Left colon (tissue), 2 donors: Measurements from ENCODE around the gene MMEL1. TPM values are rescaled to one million over a fixed set of nuclear protein-coding genes. Genes with fewer than 3 reads are reported as not detected.
"Not testable (repeated sequence)": the region's sequence is repeated elsewhere in the genome, so short reads cannot be mapped to it uniquely, and the experiment has no call there.

Source experiments
- ATAC-seq: fragments of 200-7000 bp; cut with Tn5 transposase; one replicate; pipeline ENCODE4 v1.9.1; 2020; ENCODE audit warnings: mild to moderate bottlenecking, moderate library complexity
- DNase-seq, 2 donors: peaks; one replicate each; pipeline ENCODE4 v3.0.0-alpha.2; 2020
- intact Hi-C, 2 donors: fragments of 100-400 bp; cut with DNase I in 1 of 2; cut with micrococcal nuclease in 1 of 2; formaldehyde crosslinking; loops; one replicate each; pipeline versions ENCODE4 v1.11.2 to v1.14.0; 2022; cut with DNase I, micrococcal nuclease
- total RNA-seq, 2 donors: library from RNA; stranded (reverse); fragmentation: NEBNext Ultra II Directional; extraction: Animal tissue kit (Norgen Biotek cat#: 25700); gene quantifications; one replicate each; pipeline ENCODE4 v1.2.1, GENCODE V29; 2021
- donor health status: DM: no; HTN: no; CAD: no.
- donor health status: DM: yes; HTN: yes; CAD: no.

The MMEL1 gene
- total RNA-seq, 2 donors from 2014 or later: 7.8 to 11.5 TPM

DNA sequence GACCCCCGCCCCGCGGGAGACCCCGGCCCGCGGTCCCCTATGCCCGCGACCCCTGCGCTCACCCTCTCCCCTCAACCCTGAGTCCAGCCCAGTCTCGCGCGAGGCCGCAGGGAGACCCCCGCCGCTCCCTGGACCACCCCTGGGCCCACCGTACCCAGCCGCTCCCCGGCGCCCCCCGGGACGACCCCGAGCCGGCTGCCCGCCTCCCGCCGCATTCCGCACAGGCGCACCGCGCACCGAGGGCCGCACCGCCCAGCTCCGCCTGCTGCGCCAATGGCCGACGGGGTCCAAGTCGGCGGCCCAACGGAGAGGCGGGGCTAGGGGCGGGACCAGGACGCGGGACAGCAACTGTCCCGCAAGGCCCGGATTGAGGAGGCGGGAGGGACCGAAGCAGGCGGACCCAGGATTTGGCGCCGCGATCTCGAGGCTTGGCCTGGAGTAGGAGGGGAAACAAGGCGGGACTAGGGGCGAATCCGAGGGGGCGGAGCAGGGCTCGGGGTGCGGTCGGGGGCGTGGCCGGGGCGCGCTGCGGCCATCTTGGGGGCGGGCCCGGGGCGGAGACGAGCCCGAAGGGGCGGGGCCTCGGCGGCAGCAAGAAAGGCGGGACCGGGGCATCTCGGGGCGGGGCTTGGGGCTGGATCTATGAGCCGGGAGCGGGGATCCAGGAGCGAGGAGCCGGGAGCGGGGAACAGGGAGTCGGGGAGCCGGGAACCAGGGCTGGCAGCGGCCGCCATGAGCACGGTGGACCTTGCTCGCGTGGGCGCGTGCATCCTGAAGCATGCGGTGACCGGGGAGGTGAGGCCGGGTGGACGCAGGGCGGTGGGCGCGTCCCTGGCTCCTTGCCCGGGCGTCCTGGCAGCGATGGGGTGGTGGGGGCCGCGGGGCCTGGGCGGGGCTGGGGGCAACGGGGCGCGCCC, 46.4 kb downstream of the MMEL1 start, which contains the start of gene PRXL2B:
TSS of gene PRXL2B (plus strand) at position 624 of the 917 bp plus-strand sequence. CDS start at position 733, 109 bp downstream.
- ATAC-seq (peak; percentile 77), DNase-seq (peak; percentile 99 to 100)
- intact Hi-C loops: no loop called here

DNA sequence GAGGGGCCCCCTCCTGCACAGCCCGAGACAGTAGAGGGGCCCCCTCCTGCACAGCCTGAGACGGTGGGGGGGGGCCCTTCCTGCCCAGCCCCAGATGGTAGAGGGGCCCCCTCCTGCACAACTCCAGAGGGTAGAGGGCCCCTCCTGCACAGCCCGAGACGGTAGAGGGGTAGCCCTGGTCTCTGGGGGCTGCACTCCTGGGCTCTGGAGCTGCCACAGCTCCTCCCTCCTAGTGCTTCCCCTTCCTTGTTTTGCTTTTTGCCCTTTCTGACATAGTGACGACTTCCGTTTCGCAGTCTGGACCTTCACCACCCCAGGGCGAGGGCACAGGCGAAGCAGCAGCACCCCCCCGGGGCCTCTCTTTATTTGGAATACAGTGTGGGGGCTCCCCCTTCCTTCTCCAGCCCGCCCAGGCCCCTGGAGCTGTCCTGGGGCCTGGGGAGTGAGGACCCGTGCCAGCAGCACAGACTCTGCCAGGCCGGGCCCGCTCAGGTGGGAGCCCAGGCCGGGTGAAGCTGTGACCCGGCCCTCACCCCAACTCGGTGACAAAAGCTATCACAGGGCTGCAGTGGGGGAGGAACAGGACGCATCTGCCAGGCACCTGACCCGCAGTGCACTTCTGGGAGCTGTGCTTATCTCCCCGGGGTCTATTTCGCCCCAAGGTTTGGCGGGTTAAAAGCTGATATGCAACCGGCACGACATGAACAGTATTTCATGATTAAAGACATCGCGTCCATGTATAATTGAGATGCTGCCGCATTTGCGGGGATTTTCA, 47.3 kb downstream of the MMEL1 start:
- DNase-seq: peak; percentile 87
- intact Hi-C loops: no loop called here
- peak; percentile 46 for ATAC-seq

DNA sequence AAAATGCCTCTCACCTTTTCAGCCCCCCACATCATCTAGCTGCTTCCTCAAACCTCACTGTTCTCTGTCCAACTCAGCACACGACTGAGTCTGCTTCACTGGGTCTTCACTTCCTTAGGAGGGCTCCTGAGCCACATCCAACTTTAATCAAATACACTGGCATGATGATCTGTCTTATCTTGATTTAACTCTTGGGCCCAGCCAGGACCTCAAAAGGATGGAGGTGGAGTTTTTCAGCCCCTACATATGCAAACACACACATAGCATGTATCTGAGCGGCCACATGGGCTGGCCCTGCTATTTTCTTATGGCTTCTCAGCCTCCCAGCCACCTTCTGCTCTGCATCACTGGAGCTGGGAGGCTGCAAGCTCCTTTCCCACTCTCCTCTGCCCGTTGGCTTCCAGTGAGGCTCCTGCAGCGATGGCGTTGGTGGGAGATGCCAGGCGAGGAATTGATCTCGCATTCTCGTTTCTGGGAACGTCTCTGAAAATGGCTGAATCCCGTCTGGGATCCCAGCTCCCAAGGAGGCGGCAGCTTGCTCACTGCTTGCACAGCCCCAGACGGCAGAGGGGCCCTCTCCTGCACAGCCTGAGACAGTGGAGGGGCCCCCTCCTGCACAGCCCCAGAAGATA, 48.0 kb downstream of the MMEL1 start:
- ATAC-seq: no peak
- intact Hi-C loops: no loop called here
- no peak for DNase-seq

DNA sequence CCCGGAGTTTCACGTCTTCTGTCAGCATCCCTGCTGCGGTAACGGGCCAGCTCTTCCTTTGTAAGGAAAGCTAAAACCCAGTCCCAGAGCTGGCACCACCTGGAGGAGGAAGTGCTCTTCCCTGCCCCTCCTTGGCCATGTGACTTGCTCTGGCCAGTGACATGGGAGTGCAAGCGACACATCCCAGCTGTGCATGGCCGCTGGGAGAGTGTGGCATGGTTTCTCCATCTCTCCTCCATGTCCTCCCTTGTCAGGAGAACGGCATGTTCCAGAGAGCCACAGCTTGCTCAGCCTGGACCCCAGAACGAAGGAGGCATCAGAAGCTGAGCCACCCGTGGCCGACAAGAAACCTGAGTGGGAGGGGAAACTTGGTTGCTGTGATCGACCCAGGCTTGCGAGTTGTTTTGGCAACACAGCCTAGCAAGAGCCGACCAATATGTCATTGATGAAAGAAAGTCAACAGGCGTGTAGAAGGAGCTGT, 48.9 kb downstream of the MMEL1 start:
- no peak for DNase-seq
- intact Hi-C loops: no loop called here
- no peak for ATAC-seq

DNA sequence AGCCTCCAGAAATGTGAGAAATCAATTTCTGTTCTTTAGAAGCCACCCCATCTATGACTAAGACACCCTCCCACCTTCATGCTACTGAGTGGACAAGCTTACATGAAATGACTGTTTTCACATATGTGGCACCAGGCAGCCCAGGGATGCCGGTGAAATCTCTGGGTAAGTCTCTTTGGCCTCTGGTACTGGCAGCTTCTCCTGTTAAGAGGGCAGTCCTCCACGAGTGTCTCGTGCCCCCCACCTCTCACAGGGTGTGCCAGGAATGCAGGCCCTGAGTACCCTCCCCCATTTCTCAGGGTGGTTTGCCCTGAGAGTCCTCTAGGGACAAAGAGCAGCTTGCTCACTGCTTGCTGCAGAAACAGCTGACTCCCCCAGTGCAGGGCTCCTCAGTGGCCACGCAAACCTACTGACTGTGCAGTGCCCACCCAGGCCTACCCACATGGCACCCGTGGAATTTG, 49.5 kb downstream of the MMEL1 start:
- no peak for ATAC-seq
- intact Hi-C loops: no loop called here
- DNase-seq: no peak

DNA sequence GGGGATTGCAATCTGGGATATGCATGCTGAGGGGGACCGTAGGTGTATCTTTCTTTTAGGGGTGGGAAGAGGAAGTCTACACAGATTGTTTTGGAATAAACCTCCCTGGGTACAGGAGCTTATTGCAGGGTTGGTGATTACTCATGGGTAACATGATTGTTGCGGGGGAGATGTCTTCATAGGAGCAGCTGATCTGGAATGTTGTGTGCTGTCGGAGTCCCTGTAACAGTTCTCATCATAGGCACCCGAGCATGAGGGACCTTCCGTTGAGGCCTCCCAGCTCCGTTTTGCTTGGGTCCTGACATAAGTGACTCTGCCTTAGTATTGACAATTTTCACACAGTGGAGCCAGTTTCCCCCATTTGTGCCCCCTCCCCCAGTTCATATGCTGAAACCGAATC, 50.4 kb downstream of the MMEL1 start:
- DNase-seq: no peak
- intact Hi-C loops: no loop called here
- no peak for ATAC-seq

DNA sequence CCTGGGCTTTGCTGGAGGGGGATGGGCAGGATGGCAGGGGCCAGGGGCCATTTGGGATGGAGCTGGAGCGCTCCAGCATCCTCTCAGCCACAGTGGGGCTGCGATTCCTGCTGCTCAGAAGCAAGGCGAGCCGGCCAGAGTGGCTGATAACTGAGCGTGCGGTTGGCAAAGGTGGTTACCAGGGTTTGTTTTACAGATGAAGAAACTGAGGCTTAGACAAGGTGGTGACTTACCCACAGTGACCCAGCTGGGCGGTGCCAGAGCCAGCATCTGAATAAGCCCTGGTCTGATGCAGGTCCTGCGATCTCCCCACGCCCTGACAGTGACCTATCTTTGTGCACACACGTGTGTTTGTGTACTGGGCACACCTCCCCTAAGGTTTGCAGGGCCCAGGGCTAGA, 52.1 kb downstream of the MMEL1 start:
- no peak for ATAC-seq
- DNase-seq: no peak
- intact Hi-C loops: no loop called here

DNA sequence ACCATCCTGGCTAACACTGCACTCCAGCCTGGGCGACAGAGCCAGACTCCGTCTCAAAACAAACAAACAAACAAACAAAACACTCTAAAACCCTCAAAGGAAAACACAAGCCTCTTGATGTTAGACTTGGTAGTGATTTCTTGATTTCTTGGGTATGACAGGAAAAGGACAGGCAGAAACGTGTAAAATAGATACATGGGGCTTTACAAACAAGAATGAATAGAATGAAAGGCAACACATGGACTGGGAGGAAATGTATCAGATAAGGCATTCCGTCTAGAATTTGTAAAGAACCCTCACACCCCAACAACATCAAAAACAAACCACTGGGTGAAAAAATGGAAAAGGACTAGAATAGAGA, 54.1 kb downstream of the MMEL1 start:
- no peak for DNase-seq
- no peak for ATAC-seq
- intact Hi-C loops: no loop called here

DNA sequence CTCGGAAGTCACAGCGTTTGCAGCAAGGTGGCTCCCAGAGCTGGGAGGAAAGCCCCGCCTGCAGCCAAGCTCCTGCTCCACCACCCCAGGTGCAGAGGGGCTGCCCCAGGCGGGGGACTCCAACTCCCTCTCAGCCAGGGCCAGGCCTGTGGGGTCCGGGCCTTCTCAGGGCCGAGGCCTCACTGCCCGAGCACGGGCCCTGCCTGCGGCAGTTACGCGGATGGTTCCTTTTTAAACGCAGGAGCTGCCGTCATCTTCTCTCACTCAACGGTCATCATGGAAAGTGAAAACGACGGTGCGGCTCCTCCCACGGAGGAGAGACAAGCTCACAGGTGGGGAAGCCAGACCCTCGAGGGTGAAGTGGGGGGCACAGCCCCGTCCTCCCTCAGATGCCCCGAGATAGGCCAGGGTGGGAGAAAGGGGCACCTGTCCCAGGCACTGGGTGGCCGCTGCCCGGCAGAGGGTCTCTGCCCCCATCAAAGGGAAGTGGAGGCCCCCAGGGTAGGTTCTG, 55.2 kb downstream of the MMEL1 start:
- intact Hi-C loops: not testable (repeated sequence)
- ATAC-seq (peak; percentile 6), DNase-seq (peak; percentile 53 to 56)

DNA sequence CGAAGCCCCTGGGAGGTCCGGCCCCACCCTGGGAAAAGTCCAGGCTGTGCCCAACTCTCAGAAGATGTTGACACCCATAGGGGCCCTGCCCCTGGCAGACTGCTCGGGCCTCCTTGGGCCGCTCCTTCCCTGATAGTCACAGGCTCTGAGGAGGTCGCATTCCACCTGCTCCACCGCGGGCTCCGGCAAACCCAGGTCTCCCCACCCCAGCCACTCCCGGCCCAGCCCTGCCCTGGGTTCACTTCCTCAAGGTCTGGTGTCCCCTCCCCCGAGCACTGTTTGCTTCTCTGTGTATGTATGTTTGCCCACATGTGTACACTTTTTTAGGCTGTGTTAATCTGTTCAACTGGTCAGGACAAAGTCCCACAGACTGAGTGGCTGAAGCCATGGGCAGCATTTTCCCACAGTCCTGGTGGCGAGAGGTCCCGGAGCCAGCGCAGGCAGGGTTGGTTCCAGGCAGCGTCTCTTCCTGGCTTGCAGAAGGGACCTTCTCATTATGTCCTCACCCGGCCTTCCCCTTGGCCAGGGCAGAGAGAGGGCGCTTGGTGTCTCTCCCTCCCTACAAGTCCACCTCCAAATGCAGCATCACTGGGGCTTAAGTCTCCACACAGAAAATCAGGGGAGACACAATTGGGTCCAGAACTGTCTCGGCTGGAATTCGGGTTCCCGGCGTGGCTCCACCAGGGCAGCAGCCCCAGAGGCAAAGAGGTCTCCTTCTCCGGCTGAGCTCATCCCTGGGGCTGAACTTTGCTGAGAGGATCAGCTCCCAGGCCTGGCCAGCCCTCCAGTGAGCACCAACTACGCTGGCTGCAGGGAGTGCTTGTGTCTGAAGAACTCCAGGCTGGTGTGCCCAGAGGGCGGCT, 56.8 kb downstream of the MMEL1 start:
- ATAC-seq (peak; percentile 73), DNase-seq (peak; percentile 91 to 96)
- intact Hi-C loops: no loop called here

DNA sequence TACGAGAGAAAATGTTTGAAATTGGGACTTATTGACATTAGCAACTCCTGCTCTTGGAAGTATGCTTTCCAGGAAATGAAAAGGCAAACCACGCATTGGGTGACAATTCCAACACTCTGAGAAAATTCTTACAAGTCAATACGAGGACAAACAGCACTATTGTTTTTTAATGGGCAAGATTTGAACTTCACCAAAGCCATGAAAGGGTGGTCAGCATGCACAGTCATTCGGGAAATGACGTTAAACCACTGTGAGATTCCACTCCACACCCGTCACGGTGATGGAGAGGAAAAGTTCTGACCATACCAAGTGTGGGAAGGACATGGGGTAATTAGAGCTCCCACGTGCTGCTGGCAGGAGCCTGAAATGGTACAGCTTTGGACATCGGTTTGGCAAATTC, 58.5 kb downstream of the MMEL1 start:
- DNase-seq (no peak), ATAC-seq (no peak)
- intact Hi-C loops: no loop called here

DNA sequence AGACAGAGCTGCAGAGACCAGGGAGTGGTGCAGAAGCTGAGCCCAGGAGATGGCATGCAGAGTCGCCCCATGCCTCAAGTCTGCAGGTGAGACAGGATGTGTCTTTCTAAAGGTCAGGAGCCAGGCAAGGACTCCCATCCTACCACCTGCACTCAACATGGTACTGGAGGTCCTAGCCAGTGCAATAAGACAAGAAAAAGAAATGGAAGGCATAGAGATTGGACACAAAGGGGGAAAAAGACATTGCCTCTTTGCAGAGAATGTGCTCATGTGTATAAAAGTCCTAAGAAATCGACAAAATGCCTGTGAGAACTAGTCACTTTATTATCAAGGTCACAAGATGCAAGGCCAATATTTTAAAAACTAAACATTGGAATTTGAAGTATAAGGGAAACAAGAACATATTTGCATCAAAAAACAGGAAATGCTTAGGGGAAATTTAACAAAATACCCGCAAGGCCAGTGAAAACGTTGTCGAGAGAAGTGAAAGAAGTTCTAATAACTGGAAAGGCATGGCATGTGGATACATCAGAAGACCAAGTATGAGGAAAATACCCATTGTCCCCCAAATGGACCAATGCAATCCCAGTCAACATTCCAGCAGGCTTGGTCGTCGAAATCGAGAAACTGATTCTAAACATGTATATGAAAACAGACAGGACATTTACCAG, 59.4 kb downstream of the MMEL1 start:
- ATAC-seq (no peak), DNase-seq (no peak)
- intact Hi-C loops: no loop called here

DNA sequence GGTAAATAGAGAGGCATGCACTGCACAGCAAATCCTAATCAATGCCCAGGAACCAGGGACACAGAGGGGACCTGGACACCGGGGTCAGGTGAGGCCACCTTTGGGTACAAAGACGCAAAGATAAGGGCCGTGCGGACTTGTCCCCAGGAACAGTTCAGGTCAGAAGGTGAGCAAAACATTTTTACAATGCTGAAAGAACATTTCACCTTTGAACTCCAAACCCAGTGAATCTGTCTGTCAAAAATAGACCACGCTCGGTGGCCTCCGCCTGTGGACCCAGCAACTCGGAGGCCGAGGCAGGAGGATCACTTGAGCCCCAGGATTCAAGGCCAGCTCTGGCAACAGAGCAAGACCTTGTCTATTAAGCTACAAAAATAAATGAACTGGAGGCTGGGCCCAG, 61.5 kb downstream of the MMEL1 start:
- DNase-seq (no peak), ATAC-seq (no peak)
- intact Hi-C loops: no loop called here

DNA sequence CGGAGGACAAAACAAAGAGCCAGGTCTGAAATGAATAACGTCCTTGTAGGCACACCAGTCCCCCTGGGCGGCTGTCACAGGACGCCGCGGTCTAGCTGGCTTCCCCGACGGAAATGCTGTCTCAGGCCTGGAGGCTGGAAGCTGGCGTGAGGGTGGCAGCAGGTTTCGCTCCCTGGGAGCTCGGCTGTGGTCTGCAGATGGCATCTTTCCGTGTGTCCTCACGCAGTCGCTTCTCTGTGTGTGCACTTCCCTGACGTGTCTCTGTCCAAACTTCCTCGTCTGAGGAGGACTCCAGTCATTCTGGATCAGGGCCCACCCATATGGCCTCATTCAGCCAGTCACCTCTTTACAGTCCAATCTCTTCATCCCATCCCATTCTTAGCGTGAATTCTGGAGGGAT, 62.5 kb downstream of the MMEL1 start:
- DNase-seq (no peak), ATAC-seq (no peak)
- intact Hi-C loops: no loop called here

DNA sequence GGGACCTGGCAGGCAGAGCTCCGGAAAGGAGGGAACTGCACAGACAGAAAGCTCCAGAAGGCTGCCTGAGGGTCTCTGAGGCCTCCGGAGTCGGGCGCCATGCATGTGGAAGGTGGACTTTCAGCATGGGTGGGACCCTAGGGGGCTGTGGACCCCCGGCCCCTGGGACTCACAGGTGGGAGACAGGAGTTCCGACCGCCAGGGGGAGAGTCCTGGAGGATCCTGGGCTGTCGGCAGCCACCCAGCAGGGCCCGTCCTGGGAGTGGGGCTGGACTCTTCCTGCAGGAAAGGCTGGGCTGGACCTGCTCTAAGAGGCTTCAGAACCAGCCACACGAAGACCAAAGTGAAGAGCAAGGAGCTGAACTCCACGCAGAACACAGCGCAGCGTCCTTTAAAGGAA, 63.1 kb downstream of the MMEL1 start:
- DNase-seq, intact Hi-C loops, ATAC-seq: not testable (repeated sequence)

DNA sequence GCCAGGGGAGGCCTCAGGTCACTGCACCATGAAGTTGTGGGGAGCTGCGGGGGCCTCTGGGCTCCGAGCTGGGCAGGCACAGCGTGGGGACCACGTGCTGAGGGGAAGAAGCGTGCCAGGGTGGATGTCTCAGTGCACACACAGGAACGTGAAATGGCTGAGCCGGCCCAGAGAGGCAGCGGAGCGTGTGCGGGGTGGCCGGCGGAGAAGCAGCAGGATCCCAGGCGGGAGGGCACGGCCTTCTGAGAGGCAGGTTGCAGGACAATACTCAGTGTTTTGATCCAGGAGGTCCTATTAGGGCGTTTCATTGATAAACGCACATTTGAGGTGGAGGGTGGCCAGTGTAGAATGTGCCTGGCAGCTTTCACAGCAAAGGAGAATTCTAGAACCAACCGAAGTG, 63.8 kb downstream of the MMEL1 start:
- ATAC-seq (no peak), DNase-seq (no peak)
- intact Hi-C loops: no loop called here

DNA sequence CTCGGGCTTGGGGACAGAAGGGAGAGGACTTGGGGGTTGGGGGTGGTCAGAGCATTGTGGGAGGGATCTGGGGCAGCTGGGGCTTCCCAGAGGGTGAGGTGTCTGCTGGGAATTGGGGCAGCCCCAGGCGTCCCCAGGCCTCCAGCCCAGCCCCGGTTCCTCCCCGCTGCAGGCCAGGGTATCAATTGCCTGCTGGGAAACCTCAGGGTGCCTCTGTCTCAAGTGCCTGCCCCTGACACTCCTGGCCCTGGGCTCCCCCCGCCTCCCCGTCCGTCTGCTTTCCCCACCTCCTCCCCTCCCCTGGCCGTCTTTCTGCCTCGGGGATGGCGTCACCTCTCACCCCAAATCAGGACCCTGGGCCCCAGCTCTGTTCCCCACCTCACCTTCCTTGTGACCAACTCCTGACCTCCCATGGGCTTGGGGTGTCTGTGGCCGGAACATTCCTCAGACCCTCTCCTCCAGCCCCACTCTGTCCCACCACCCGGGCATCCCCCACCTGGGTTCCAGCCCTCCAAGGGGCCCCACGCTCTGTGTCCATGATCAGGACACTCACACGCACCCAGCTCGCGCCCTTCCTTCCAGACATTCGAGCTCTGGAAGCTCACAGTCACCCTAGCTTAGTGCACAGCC, 64.5 kb downstream of the MMEL1 start:
- DNase-seq, ATAC-seq, intact Hi-C loops: not testable (repeated sequence)
